Measurements from ENCODE around the gene UFD1.

UFD1 gene

GRCh38 chr22:19497245-19497644 lies 18.3 kb upstream of the UFD1 start:
- no peak for DNase-seq

GRCh38 chr22:19496324-19496630 lies 17.3 kb upstream of the UFD1 start:
- no peak for DNase-seq

- DNase-seq, result no peak
Observed at GRCh38 chr22:19495562-19496323, 16.8 kb upstream of the UFD1 start.

- DNase-seq, result no peak
Observed at GRCh38 chr22:19494676-19495173, 15.7 kb upstream of the UFD1 start.

- DNase-seq, result no peak
Observed at GRCh38 chr22:19494001-19494560, 15.1 kb upstream of the UFD1 start.

- DNase-seq, result no peak
Observed at GRCh38 chr22:19492504-19493174, 13.6 kb upstream of the UFD1 start.

GRCh38 chr22:19490628-19491230 lies 11.7 kb upstream of the UFD1 start:
- DNase-seq, result no peak

- peak in 1 of 58 donors; percentile 2 for DNase-seq
Observed at GRCh38 chr22:19488884-19489843, 10.2 kb upstream of the UFD1 start.

- DNase-seq, result no peak
Observed at GRCh38 chr22:19488285-19488684, 9.3 kb upstream of the UFD1 start.

GRCh38 chr22:19483481-19484244 lies 4.7 kb upstream of the UFD1 start:
- DNase-seq, result no peak

- DNase-seq, result no peak
Observed at GRCh38 chr22:19482297-19482696, 3.3 kb upstream of the UFD1 start.

- no peak for DNase-seq
Observed at GRCh38 chr22:19480789-19481188, 1.8 kb upstream of the UFD1 start.

GRCh38 chr22:19480173-19480568 lies 1.2 kb upstream of the UFD1 start:
- peak in 2 of 58 donors; percentile 41 to 44 for DNase-seq

- DNase-seq, result peak; percentile 66 to 98 (median 95)
Observed at GRCh38 chr22:19479355-19480172, 571 bp upstream of the UFD1 start, which contains the start of gene CDC45. Gene CDC45 (plus strand): TSS chr22:19479920. CDS start chr22:19479969, 49 bp downstream.

- DNase-seq, result no peak
Observed at GRCh38 chr22:19478045-19478900, 720 bp downstream of the UFD1 start.

GRCh38 chr22:19477321-19478044 lies 1.5 kb downstream of the UFD1 start:
- DNase-seq, result no peak

- no peak for DNase-seq
Observed at GRCh38 chr22:19476023-19476422, 3.0 kb downstream of the UFD1 start.

All from anterior cingulate cortex (tissue), 58 donors.